Stromal cell of bone marrow (primary cell): ENCODE measurements around the gene PAK1IP1.
"Not testable (repeated sequence)": the region's sequence is repeated elsewhere in the genome, so short reads cannot be mapped to it uniquely, and the experiment has no call there.

Source experiments
- DNase-seq: peaks from one replicate; pipeline ENCODE4 v3.0.0-alpha.2; 2012; ENCODE audit warnings: low read depth

PAK1IP1 gene

DNA sequence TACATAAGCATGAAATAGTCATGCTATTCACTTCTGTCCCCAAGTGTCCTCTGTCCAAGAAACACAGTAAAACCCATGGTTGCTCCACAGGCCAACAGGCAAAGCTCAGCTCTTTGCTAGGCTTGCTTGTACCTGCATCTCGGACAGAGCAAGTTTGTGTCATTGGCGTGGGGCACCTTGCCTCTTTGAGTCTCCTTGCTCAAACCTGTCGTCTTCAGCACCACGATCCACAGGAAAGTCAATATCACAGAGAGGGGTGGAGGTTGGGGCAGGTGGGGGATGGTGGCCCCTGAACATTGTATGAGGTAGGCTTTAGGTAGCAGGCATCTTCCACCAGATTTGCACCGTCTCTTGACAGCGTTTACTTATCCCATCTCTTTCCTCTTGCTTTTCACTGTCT lies 48.7 kb downstream of the PAK1IP1 start:
- no peak for DNase-seq

DNA sequence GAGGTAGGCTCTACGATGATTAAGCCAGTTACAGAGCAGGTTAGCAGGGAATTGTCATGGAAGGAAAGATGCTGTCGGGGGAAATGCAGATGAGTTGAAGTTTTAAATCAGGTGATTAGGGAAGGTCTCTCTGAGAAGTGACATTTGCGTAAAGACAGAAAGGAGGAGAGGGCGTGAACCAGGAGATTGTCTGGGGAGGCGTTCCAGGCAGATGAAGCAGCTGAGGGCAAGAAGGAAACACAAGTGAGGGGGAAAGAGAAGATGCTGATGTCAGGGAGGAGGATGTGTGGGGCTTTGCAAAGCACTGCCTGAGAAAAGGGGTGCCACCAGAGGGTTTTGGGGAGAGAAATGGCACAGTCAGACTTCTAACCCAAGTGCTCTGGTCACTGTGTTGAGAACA lies 50.3 kb downstream of the PAK1IP1 start:
- DNase-seq, result no peak

DNA sequence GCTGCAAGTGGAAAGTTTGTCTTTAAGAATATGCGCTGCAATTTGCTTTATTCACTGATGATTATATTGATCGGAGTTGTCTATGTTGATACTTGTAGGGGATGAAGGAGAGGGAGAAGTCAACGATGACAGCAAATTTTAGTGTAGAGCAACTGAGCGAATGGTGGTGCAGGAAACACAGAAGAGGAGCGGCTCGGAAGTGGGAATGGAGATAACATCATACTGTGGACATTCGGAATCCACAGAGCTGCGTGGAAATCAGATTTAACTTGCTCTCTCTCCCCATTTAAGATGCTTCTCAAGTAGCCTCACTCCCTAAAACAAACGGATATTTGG lies 52.1 kb downstream of the PAK1IP1 start:
- DNase-seq, result no peak

DNA sequence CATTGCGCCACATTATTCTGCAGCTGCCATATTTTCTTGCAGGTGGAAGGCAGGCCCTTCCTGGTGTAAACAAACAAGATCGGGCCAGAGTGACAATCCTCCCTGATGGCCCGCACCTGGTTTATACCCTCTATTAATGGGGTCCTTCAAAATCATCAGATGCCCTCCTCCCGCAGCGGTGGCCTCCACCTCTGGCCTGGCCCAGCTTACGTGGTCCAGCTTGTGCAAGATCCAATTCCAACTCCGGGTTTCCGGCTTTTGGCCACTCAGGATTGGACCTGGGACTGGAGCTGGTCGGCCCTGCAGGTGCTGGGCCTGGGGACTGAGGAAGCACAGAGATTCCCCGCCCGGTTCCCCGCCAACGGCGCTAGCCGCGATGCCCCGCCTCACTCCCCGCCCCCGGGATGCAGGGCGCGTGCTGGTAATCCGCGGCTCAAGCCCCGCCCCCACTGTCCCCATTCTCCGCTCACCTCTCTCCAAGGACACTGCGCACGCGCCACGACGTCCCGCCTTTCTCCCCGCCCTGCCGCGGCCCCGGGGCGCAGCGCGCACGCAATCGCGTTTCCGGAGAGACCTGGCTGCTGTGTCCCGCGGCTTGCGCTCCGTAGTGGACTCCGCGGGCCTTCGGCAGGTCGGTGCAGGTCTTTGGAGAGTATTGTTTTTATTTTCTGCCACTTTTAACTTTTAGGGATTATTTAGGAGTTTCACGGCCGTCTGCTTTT lies 52.6 kb downstream of the PAK1IP1 start, which contains the start of gene TMEM14B:
Gene TMEM14B (plus strand): TSS at position 555 of the 722 bp plus-strand sequence. CDS start 1,441 bp downstream, outside the sequence.
- DNase-seq, result peak; percentile 91

DNA sequence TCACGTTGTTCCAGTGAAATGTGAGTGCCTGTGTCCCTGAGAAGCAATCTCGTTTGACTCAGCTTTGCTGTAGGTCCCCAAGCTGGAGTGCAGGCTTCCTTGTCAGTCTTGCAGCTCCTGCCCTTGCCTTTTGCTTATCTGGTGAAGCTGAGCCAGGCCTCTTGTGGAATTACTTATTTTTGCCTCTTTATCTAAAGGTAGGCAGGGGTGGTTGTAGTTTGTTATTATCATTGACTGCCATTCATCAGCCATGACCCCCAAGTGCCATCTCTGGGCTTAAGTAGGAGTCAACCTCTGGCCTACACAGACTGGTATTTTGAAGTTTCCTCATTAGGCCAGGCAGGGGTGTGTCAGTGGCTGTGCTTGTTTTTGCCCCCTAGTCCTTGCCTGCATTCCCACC lies 55.0 kb downstream of the PAK1IP1 start:
- DNase-seq, result no peak

DNA sequence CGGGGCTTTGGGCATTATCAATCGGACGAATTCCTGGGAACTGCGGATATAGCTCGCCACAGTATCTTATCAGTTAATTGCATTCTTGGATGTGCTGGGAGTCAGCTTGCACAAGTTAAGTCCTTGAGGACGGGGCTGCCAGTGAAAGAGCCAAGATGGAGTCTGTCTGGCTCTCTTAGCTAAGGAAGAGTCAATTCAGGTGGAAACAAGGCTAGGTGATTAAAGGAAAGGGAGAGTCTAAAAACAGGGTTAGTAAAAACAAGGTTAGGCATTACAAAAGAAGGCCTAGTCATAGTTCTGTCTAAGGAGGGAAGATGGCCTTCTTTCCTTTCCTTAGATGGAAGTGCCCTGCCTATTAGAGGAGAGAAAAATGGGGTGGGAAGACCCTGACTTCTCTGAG lies 55.8 kb downstream of the PAK1IP1 start:
- not testable (repeated sequence) for DNase-seq

DNA sequence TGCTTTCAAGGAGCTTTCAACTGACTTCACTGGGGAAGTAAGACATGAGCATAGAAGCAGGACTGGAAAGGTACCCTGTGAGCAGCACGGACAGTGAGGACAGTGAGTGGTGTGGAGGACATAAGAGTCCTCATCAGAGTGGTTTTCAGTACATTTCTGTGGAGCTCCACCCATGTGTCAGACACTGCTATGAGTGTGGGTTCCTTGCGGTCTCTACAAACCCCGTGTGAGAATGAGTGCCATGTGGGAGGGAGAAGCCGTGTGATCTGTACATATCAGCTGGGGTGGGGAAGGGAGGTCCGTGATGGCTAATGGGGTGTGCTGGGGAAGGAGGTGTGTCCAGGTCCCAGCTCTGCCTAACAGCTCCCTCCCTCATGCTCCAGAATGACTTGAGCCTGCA lies 57.0 kb downstream of the PAK1IP1 start:
- not testable (repeated sequence) for DNase-seq

DNA sequence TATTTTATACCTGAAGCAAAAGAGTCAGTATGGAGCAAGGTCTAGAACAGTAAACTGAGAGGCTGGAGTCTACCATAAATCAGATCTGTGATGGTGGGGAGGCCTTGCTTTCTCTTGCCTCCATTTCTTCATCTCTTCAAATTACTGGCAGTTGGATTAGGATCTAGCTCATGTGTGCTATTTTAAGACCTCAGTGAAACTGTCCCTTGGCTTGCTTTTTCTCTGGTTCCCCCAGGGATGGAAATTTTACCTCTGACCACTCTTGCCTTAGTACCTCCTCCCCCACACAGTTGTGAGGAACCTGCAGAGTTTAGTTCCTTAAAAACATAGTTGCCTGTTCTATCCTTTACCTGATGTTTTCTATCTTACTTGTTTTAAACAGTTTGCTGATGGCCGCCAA lies 61.3 kb downstream of the PAK1IP1 start:
- DNase-seq, result no peak
